Fibroblast of upper back skin (primary cell): Measurements from ENCODE around the gene NAA60.

Experiments
- DNase-seq: peaks from one replicate; pipeline ENCODE4 v3.0.0-alpha.2; 2013

The NAA60 gene

DNA sequence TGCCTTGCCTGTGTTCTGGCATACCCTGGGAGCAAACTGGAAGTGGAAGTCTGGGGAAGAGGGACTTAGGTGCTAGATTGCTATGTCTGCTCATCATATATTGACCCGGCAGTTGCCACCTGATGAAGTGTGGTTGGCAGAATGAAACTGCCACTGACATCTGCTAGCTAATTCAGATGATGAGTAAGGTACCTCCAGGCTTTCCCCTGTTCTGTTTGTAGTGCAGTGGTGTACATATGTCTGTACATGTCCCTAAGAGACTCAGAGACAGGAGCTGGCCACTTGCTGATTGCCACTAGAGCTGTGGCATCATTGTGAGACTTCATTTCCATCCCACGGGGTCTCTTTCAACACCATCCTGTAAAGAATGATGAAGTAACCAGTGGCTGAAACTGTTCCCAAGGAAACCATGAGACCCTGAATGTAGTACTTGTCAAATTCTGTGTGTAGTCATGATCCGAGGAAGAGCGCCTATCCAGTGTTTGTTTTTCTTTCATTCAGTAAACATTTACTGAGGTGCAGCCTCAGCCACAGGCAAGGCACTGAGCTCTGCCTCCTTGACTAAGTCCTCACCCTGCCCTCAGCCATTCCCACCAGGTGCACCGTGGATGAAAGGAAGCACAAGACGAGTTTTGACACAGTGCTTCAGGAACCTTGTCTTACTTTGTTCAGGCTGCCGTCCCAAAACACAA is 70.6 kb downstream of the NAA60 start:
- no peak for DNase-seq

DNA sequence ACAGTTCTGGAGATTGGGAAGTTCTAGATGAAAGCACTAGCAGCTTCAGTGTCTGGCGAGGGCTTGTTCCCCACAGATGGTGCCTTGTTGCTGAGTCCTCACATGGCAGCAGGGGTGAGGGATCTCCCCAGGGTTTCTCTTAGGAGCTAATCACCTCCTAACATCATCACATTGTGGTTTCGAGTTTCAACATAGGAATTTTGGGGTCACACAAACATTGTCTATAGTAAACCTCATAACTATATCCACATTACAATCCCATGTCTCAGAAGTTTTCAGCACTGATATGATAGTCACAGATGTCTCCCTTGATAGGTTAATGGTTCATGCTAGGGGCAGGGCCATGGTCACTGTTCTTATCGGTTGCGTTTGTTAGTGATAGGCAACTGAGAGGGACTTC is 71.1 kb downstream of the NAA60 start:
- DNase-seq, result peak; percentile 57

GRCh38 chr16:3515897-3516296 is 72.4 kb downstream of the NAA60 start:
- DNase-seq, result no peak

GRCh38 chr16:3518292-3518985 is 75.0 kb downstream of the NAA60 start:
- DNase-seq, result no peak

DNA sequence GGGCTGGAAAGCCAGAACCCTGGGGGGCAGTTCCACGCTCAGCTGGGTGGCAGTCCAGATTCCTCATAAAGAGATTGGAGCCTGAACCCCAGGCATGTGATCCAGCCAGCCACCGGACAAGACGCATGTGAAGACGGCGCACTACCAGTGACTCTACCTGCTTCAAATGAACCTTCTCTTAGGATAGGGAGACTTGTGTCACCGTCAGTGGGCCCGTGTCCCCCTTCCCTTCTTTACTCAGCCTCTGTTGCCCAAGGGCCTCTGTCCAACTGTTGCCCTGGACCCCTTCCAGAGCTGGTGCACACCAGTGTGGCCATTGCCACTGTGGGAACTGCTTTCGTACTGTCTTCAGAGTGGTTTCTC is 75.5 kb downstream of the NAA60 start:
- DNase-seq, result no peak

- no peak for DNase-seq
These were observed 76.1 kb downstream of the NAA60 start for GRCh38 chr16:3519581-3519980.

- peak; percentile 94 for DNase-seq
These were observed 76.9 kb downstream of the NAA60 start for GRCh38 chr16:3520413-3520812.

DNA sequence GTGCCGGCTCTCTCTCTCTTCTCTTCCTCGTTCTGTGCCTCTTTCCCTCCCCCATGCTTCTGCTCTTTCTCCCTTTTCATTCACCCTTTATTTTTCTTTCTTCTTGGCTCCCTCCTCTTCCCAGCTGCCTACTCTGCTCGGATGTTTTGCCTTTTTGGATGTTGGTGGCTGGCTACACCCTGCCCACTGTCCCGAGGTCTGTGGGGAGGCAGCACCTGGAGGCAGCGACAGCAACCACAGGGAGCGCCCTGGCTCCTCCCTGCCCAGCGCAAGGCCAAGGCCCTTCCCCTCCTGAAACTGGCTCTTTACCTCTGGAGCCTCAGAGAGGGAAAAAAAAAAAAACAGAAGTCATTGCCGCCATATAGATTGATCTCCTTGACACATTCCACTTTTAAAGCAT is 77.4 kb downstream of the NAA60 start:
- DNase-seq, result no peak

DNA sequence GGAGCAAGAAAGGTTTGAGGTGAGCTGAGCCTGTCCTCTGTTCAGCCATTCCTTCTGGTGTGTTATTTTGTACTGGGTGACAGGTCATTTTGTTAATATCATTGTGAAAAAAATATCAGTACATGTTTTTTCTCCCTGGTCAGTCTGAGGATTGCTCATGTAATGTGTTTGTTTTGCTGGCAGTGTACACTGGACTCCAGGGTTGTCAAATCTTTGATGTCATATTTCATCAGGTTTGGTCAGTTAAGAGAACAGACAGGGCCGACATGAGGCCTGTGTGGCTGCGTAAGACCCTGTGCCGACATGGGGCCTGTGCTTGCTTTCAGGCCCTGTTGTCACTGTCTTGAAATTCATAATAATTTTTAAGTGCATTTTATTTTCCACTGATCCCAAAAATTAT is 79.8 kb downstream of the NAA60 start:
- DNase-seq, result no peak

- DNase-seq, result no peak
These were observed 82.5 kb downstream of the NAA60 start for GRCh38 chr16:3525951-3526350.

DNA sequence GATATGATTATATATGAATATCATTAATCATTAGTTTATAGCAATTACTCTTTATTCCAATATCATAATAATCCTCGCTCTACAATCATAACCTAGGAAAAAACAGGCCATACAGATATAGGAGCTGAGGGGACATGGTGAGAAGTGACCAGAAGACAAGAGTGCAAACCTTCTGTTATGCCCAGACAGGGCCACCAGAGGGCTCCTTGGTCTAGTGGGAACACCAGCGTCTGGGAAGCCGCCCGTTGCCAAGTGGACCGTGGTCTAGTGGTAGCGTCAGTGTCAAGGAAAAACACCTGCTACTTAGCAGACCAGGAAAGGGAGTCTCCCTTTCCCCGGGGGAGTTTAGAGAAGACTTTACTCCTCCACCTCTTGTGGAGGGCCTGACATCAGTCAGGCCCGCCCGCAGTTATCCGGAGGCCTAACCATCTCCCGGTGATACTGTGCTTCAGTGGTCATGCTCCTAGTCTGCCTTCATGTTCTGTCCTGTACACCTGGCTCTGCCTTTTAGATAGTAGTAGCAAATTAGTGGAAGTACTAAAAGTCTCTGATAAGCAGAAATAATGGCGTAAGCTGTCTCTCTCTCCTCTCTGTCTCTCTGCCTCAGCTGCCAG is 83.8 kb downstream of the NAA60 start:
- peak; percentile 40 for DNase-seq

DNA sequence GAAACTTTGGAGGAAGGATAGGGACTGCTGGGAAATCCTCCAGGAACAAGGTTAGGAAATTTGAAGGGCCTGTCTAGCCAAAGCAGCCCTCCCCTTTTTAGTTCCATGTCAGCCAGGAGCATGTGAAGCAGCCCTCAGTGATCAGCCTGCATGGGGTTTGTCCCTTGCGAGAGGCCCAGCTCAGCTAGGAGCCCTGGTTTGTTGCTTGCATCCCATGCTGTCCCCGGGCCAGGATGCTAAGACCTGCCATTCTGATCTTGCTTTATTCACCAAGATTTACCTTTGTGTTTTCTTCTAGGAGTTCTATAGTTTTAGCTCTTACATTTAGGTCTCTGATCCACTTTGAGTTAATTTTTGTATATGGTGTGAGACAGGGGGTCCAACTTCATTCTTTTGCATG is 84.9 kb downstream of the NAA60 start:
- DNase-seq, result no peak

DNA sequence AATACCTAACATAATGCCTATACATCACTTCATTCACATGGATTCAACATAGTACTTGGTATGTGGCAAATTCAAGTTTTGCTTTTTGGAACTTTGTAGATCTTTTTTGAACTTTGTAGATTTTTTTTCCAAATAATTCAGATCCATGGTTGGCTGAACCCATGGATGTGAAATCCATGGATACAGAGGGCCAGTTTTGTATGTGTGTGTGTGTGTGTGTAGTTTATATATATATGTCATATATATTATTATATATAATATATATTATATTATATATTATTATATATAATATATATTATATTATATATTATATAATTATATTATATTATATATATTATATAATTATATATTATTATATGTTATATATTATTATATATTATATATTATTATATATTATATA is 85.7 kb downstream of the NAA60 start:
- DNase-seq, result no peak

GRCh38 chr16:3530371-3530914 is 87.0 kb downstream of the NAA60 start:
- no peak for DNase-seq

DNA sequence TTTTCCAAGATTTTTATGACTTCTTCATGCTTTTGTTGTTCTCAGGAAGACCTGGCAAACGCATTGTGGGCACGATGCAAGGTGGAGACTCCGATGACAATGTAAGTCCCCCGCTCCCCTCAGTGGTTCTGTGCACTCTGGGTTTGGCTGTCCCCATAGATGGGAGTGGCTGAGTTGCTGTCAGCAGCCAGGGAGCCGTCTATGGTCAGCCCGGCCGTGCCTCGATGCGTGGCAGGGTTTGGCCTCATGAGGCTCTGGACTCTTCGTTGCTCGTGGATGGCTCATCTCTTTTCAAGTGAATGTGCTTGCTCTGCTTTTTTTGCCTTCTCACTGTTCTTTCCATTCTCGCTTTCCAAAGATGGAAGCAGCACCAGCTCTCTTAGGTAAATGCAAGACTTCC is 89.3 kb downstream of the NAA60 start:
- no peak for DNase-seq

- no peak for DNase-seq
These were observed 90.6 kb downstream of the NAA60 start for GRCh38 chr16:3534126-3534525.

DNA sequence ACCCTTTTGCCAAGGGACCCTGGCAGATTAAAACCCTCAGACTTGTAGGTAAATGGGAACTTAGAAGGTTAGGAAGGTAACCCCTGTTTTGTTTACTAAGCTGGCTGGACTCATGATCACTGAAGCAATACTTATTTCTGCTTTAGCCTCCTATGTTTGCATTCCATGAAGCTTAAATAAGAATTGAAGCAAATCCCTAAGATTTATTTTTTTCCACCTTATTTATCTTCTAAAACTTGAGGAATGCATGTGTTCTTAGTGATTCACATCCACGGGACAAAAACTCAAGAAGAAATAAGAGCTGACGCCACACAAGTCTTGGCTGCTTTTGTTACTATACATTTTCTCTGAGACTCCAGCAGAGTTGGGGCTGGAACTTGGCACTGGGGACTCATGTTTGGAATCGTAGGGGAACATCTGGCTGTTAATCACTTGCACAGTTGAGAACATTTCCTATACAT is 92.8 kb downstream of the NAA60 start:
- DNase-seq, result peak; percentile 81
